ENCODE results near the gene LDLR. TPM values are rescaled to one million over a fixed set of nuclear protein-coding genes. Genes with fewer than 3 reads are reported as not detected.
"Not testable (repeated sequence)": the region's sequence is repeated elsewhere in the genome, so short reads cannot be mapped to it uniquely, and the experiment has no call there.

Gene LDLR
- total RNA-seq, 2 experiments from 2014 or later: 88.3 to 99.1 TPM

DNA sequence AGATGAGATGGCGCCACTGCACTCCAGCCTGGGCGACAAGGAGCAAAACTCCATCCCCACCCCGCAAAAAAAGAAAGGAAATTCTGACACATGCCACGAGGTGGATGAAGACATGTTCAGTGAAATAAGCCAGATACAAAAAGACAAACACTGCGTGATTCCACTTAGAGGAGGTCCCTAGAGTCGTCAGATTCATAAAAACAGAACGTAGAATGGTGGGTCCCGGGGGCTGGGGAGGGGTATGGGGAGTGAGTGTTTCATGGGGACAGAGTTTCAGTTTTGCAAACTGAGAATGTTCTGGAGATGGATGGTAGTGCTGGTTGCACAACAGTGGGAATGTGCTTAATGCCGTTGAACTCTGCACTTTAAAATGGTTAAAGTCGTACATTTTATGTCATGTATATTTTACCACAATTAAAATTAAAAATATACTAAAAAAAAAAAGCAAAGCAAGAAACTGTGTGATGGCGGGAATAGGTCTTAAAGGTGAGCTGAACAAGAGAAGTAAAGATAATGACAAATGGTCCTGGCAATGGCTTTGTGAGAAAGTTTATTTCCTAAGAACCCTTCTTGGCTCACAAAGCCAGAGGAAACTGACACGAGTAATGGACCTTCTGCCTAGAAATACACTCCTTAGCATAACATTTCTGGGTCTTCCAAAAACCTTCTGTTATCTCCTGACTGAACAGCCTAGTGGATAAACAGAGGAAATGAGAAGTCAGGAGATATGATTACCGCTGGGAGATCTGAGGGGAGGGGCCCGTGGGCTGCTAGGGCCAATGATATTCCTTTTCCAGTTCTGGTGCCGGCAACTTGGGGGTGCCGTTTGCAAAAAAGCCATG lies 70.6 kb downstream of the LDLR start:
- Histone ChIP-seq H3K4me2 (ENCODE audit: low read length) (no peak overlapping the region), H3K9me3 (ENCODE audit: low read length) (no peaks in the 10 kb centered on the region), H3K9me2 (ENCODE audit: insufficient read depth, low read length) (no peaks in the 10 kb centered on the region), H2AFZ (ENCODE audit: low read length) (no peak overlapping the region), H3K36me3 (ENCODE audit: insufficient read depth, low read length) (peaks cover 19% of the 10 kb centered on the region), H3K4me3 (ENCODE audit: low read depth, low read length, poor library complexity, severe bottlenecking) (no peak overlapping the region), H3K79me2 (ENCODE audit: insufficient read depth, low read depth, low read length) (peaks cover 7% of the 10 kb centered on the region), H3K4me1 (ENCODE audit: insufficient read depth, low read length, poor library complexity, severe bottlenecking) (peaks cover 7% of the 10 kb centered on the region), H4K20me1 (ENCODE audit: insufficient read depth, low read length) (no peaks in the 10 kb centered on the region), H3K27ac (ENCODE audit: low read depth, low read length, poor library complexity, severe bottlenecking) (no peak overlapping the region)
- POLR2A ChIA-PET: no interaction called here
- no peak for TF ChIP-seq EZH2phosphoT487 (IDR thresholded peaks at IDR 0.05; ENCODE audit: borderline replicate concordance, low read depth, low read length)
- TF ChIP-seq, protein P1, sequence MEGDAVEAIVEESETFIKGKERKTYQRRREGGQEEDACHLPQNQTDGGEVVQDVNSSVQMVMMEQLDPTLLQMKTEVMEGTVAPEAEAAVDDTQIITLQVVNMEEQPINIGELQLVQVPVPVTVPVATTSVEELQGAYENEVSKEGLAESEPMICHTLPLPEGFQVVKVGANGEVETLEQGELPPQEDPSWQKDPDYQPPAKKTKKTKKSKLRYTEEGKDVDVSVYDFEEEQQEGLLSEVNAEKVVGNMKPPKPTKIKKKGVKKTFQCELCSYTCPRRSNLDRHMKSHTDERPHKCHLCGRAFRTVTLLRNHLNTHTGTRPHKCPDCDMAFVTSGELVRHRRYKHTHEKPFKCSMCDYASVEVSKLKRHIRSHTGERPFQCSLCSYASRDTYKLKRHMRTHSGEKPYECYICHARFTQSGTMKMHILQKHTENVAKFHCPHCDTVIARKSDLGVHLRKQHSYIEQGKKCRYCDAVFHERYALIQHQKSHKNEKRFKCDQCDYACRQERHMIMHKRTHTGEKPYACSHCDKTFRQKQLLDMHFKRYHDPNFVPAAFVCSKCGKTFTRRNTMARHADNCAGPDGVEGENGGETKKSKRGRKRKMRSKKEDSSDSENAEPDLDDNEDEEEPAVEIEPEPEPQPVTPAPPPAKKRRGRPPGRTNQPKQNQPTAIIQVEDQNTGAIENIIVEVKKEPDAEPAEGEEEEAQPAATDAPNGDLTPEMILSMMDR (conservative IDR thresholded peaks at IDR 0.05; ENCODE audit: low read length): no peak
- CTCF ChIA-PET (ENCODE audit: unreplicated experiment): no interaction called here
- no TSS peak for BruUV-seq (replicated peaks)
- no peak for DNase-seq (ENCODE audit: low spot score)
- intact Hi-C loops (cut with micrococcal nuclease; ENCODE audit: unreplicated experiment): no loop called here

DNA sequence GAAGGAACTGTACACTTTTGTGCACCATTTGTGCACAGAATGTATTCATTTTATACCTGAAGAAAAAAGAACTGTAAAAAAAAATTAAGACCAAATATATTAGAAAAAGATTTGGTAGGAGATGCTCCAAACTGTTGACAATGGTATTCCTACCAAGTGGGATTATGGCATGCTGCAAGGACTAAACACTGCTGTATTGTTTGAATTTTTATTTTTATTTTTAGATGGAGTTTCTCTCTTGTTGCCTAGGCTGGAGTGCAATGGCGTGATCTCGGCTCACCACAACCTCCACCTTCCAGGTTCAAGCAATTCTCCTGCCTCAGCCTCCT lies 71.1 kb downstream of the LDLR start:
- CTCF ChIA-PET (ENCODE audit: unreplicated experiment); POLR2A ChIA-PET; H4K20me1 ChIP-seq (ENCODE audit: insufficient read depth, low read length); H3K4me2 ChIP-seq (ENCODE audit: low read length); H3K9me3 ChIP-seq (ENCODE audit: low read length); H3K4me1 ChIP-seq (ENCODE audit: insufficient read depth, low read length, poor library complexity, severe bottlenecking); H3K4me3 ChIP-seq (ENCODE audit: low read depth, low read length, poor library complexity, severe bottlenecking); DNase-seq (ENCODE audit: low spot score); H3K27ac ChIP-seq (ENCODE audit: low read depth, low read length, poor library complexity, severe bottlenecking); H3K79me2 ChIP-seq (ENCODE audit: insufficient read depth, low read depth, low read length); H3K9me2 ChIP-seq (ENCODE audit: insufficient read depth, low read length); intact Hi-C loops (cut with micrococcal nuclease; ENCODE audit: unreplicated experiment); BruUV-seq (replicated peaks); H2AFZ ChIP-seq (ENCODE audit: low read length): not testable (repeated sequence)
- peaks cover 19% of the 10 kb centered on the region for H3K36me3 ChIP-seq (ENCODE audit: insufficient read depth, low read length)

DNA sequence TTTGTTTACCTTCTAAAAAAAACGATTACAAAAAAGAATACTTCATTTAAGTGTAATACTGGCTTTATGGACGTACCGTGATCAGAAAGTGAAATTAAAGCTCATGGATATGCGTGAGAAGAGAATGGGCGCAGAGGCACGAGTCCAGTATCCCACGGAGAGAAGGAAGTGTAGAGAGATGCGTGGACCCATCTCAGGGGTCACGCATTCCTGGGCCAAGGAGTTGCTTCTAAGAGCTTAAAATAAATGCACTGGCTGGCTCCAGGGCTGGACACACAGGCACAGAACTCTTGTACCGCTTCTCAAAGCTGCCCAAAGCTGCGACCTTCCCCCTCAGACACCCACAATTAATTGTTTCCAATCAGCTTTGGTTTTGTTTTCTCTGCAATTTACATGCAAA lies 75.0 kb downstream of the LDLR start:
- Histone ChIP-seq H2AFZ (ENCODE audit: low read length) (no peak overlapping the region), H3K36me3 (ENCODE audit: insufficient read depth, low read length) (peaks cover 54% of the 10 kb centered on the region), H3K4me1 (ENCODE audit: insufficient read depth, low read length, poor library complexity, severe bottlenecking) (no peaks in the 10 kb centered on the region), H3K9me2 (ENCODE audit: insufficient read depth, low read length) (no peaks in the 10 kb centered on the region), H4K20me1 (ENCODE audit: insufficient read depth, low read length) (no peaks in the 10 kb centered on the region), H3K4me3 (ENCODE audit: low read depth, low read length, poor library complexity, severe bottlenecking) (no peak overlapping the region), H3K9me3 (ENCODE audit: low read length) (no peaks in the 10 kb centered on the region), H3K4me2 (ENCODE audit: low read length) (no peak overlapping the region), H3K27ac (ENCODE audit: low read depth, low read length, poor library complexity, severe bottlenecking) (no peak overlapping the region), H3K79me2 (ENCODE audit: insufficient read depth, low read depth, low read length) (no peaks in the 10 kb centered on the region)
- ChIA-PET CTCF (ENCODE audit: unreplicated experiment) (no interaction called here), POLR2A (no interaction called here)
- no peak for TF ChIP-seq EZH2phosphoT487 (IDR thresholded peaks at IDR 0.05; ENCODE audit: borderline replicate concordance, low read depth, low read length)
- TF ChIP-seq, protein P1 (conservative IDR thresholded peaks at IDR 0.05; ENCODE audit: low read length): no peak
- no peak for DNase-seq (ENCODE audit: low spot score)
- intact Hi-C loops (cut with micrococcal nuclease; ENCODE audit: unreplicated experiment): no loop called here
- TSS peak; percentile 91 for BruUV-seq (replicated peaks)

Data from OCI-LY7 (cell line).